Measurements from ENCODE around the gene VSTM1. TPM values are rescaled to one million over a fixed set of nuclear protein-coding genes. Genes with fewer than 3 reads are reported as not detected.

Gene VSTM1
- total RNA-seq, 1 experiment from 2014 or later: not detected

DNA sequence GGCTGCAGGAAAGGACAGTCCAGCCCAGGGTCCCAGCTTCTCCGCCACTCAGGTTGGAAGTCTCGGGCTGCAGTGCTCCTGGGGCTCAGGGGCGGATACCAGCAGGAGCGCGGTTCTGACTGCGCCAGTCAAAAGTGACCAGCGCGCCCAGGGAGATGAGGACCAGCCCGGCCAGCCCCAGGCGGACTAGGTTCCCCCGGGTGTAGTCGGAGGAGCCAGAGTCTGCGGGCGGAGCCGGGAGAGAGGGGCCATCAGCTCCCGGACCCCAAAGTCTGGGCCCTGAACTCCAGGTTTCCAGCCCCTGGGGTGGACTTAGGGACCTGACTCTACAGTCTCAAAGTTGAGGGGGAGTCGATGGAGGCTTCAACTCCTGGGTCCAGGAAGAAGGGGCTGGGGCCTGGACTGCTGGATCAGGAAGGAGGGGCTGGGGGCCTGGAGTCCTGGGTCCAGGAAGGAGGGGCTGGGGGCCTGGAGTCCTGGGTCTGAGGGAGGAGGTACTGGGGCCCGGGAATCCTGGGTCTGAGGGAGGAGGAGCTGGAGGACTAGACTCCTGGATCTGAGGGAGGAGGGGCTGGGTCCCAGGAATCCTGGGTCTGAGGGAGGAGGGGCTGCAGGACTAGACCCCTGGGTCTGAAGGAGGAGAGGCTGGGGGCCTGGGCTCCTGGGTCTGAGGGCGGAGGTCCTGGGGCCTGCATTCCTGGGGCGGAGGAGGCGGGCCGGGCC is 31.6 kb upstream of the VSTM1 start:
- Mint-ChIP-seq H3K27me3 (ENCODE audit: low read depth) (peaks cover 34% of the 10 kb centered on the region), H3K4me1 (peaks cover 5% of the 10 kb centered on the region), H3K9me3 (peaks cover 3% of the 10 kb centered on the region; the same call in 1 of the 2 replicates), H3K27ac (no peak overlapping the region), H3K36me3 (no peaks in the 10 kb centered on the region; the same call in 1 of the 2 replicates), H3K4me3 (peak overlapping the region; percentile 77)
- ChIA-PET POLR2A (interaction anchor here (0.6 to 1.3 kb wide), 3 partner anchors 78 to 153 kb away, joined by 3 read pairs; partner anchors contain the start of gene TMC4), CTCF (interaction anchor here (0.6 to 3.9 kb wide), 18 partner anchors 8 to 852 kb away, joined by 3 to 68 read pairs (median 3); partner anchors contain the start of genes CNOT3 and NLRP7)
- TF ChIP-seq ZNF263 (CRISPR knock-in tag; IDR thresholded peaks at IDR 0.05; ENCODE audit: low read depth) (peak; percentile 90), ESRRA (CRISPR knock-in tag; IDR thresholded peaks at IDR 0.05; ENCODE audit: borderline replicate concordance) (no peak)
- ATAC-seq (no peak), DNase-seq (ENCODE audit: low spot score) (no peak)

DNA sequence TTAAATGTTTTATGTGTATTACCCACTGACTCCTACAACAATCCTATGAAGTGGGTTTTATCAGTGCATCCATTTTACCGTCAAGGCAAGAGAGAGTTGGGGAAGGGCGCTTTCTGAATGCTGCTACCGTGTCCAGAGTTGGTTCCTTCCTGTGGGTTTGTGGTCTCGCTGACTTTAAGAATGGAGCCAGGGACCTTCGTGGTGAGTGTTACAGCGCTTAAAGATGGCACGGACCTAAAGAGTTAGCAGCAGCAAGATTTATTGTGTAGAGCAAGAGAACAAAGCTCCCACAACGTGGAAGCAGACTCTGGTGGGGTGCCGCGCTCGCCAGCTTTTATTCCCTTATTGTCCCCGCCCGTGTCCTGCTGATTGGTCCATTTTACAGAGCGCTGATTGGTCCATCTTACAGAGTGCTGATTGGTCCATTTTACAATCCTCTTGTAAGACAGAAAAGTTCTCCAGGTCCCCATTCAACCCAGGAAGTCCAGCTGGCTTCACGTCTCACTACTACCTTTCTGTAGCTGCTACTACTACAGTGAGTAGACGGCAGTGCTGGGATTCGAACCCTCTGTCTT is 30.8 kb upstream of the VSTM1 start:
- ChIA-PET POLR2A (interaction anchor here (1.3 kb wide), 1 partner anchor 152 kb away, joined by 3 read pairs; no protein-coding TSS in a partner anchor), CTCF (interaction anchor here (1.2 to 3.9 kb wide), 5 partner anchors 64 to 301 kb away, joined by 3 to 68 read pairs (median 7); no protein-coding TSS in a partner anchor)
- H3K4me1 Mint-ChIP-seq: peaks cover 6% of the 10 kb centered on the region
- no peak for DNase-seq (ENCODE audit: low spot score)
- peaks cover 34% of the 10 kb centered on the region for H3K27me3 Mint-ChIP-seq (ENCODE audit: low read depth)
- TF ChIP-seq CREB1 (CRISPR knock-in tag; IDR thresholded peaks at IDR 0.05) (no peak), NFYB (CRISPR knock-in tag; conservative IDR thresholded peaks at IDR 0.05; ENCODE audit: low read depth) (peak; percentile 66)
- no peak for ATAC-seq
- no peak overlapping the region for H3K27ac Mint-ChIP-seq
- H3K36me3 Mint-ChIP-seq: no peaks in the 10 kb centered on the region; the same call in 1 of the 2 replicates
- peak overlapping the region; percentile 77 for H3K4me3 Mint-ChIP-seq
- H3K9me3 Mint-ChIP-seq: peaks cover 3% of the 10 kb centered on the region; the same call in 1 of the 2 replicates

DNA sequence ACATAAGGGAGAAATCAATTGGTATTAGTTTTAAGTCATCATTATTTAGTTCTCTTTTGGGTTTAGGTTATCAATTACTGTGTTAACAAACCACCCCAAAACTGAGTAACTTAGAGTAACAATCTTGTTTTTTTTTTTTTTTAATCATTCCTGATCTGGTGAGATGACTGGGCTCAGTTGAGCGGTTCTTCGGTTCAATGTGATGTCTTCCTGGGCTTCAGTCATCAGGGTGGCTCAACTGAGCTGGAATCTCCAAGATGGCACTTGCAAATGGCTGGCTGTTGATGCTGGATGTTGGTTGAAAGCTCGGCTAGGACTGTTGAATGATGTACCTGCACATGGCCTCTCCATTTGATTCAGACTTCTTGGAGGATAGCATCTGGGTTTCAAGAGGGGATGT is 20.7 kb upstream of the VSTM1 start:
- Mint-ChIP-seq H3K36me3 (peaks cover 7% of the 10 kb centered on the region), H3K27ac (no peak overlapping the region), H3K9me3 (peaks cover 34% of the 10 kb centered on the region), H3K4me3 (no peak overlapping the region), H3K4me1 (peaks cover 7% of the 10 kb centered on the region), H3K27me3 (ENCODE audit: low read depth) (peaks cover 17% of the 10 kb centered on the region)
- ChIA-PET POLR2A (no interaction called here), CTCF (no interaction called here)
- DNase-seq (ENCODE audit: low spot score) (no peak), ATAC-seq (no peak)
- TF ChIP-seq ZNF219 (CRISPR knock-in tag; IDR thresholded peaks at IDR 0.05; ENCODE audit: borderline replicate concordance) (no peak), ZNF121 (CRISPR knock-in tag; IDR thresholded peaks at IDR 0.05) (no peak), ATF1 (CRISPR knock-in tag; IDR thresholded peaks at IDR 0.05) (no peak), MYBL2 (CRISPR knock-in tag; IDR thresholded peaks at IDR 0.05) (no peak), ZNF317 (CRISPR knock-in tag; IDR thresholded peaks at IDR 0.05; ENCODE audit: borderline replicate concordance, low read depth) (no peak), TP53 (CRISPR knock-in tag; IDR thresholded peaks at IDR 0.05) (no peak), CREM (CRISPR knock-in tag; IDR thresholded peaks at IDR 0.05) (no peak)
- TF ChIP-seq, protein P1, sequence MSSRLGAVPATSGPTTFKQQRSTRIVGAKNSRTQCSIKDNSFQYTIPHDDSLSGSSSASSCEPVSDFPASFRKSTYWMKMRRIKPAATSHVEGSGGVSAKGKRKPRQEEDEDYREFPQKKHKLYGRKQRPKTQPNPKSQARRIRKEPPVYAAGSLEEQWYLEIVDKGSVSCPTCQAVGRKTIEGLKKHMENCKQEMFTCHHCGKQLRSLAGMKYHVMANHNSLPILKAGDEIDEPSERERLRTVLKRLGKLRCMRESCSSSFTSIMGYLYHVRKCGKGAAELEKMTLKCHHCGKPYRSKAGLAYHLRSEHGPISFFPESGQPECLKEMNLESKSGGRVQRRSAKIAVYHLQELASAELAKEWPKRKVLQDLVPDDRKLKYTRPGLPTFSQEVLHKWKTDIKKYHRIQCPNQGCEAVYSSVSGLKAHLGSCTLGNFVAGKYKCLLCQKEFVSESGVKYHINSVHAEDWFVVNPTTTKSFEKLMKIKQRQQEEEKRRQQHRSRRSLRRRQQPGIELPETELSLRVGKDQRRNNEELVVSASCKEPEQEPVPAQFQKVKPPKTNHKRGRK (CRISPR knock-in tag; IDR thresholded peaks at IDR 0.05; ENCODE audit: borderline replicate concordance): no peak
- TF ChIP-seq, protein P2, sequence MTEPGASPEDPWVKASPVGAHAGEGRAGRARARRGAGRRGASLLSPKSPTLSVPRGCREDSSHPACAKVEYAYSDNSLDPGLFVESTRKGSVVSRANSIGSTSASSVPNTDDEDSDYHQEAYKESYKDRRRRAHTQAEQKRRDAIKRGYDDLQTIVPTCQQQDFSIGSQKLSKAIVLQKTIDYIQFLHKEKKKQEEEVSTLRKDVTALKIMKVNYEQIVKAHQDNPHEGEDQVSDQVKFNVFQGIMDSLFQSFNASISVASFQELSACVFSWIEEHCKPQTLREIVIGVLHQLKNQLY (CRISPR knock-in tag; IDR thresholded peaks at IDR 0.05): no peak
- TF ChIP-seq, protein P3, sequence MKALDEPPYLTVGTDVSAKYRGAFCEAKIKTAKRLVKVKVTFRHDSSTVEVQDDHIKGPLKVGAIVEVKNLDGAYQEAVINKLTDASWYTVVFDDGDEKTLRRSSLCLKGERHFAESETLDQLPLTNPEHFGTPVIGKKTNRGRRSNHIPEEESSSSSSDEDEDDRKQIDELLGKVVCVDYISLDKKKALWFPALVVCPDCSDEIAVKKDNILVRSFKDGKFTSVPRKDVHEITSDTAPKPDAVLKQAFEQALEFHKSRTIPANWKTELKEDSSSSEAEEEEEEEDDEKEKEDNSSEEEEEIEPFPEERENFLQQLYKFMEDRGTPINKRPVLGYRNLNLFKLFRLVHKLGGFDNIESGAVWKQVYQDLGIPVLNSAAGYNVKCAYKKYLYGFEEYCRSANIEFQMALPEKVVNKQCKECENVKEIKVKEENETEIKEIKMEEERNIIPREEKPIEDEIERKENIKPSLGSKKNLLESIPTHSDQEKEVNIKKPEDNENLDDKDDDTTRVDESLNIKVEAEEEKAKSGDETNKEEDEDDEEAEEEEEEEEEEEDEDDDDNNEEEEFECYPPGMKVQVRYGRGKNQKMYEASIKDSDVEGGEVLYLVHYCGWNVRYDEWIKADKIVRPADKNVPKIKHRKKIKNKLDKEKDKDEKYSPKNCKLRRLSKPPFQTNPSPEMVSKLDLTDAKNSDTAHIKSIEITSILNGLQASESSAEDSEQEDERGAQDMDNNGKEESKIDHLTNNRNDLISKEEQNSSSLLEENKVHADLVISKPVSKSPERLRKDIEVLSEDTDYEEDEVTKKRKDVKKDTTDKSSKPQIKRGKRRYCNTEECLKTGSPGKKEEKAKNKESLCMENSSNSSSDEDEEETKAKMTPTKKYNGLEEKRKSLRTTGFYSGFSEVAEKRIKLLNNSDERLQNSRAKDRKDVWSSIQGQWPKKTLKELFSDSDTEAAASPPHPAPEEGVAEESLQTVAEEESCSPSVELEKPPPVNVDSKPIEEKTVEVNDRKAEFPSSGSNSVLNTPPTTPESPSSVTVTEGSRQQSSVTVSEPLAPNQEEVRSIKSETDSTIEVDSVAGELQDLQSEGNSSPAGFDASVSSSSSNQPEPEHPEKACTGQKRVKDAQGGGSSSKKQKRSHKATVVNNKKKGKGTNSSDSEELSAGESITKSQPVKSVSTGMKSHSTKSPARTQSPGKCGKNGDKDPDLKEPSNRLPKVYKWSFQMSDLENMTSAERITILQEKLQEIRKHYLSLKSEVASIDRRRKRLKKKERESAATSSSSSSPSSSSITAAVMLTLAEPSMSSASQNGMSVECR (CRISPR knock-in tag; IDR thresholded peaks at IDR 0.05; ENCODE audit: borderline replicate concordance): no peak
- TF ChIP-seq, protein P4, sequence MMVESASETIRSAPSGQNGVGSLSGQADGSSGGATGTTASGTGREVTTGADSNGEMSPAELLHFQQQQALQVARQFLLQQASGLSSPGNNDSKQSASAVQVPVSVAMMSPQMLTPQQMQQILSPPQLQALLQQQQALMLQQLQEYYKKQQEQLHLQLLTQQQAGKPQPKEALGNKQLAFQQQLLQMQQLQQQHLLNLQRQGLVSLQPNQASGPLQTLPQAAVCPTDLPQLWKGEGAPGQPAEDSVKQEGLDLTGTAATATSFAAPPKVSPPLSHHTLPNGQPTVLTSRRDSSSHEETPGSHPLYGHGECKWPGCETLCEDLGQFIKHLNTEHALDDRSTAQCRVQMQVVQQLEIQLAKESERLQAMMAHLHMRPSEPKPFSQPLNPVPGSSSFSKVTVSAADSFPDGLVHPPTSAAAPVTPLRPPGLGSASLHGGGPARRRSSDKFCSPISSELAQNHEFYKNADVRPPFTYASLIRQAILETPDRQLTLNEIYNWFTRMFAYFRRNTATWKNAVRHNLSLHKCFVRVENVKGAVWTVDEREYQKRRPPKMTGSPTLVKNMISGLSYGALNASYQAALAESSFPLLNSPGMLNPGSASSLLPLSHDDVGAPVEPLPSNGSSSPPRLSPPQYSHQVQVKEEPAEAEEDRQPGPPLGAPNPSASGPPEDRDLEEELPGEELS (CRISPR knock-in tag; IDR thresholded peaks at IDR 0.05): no peak
- TF ChIP-seq, protein P5, sequence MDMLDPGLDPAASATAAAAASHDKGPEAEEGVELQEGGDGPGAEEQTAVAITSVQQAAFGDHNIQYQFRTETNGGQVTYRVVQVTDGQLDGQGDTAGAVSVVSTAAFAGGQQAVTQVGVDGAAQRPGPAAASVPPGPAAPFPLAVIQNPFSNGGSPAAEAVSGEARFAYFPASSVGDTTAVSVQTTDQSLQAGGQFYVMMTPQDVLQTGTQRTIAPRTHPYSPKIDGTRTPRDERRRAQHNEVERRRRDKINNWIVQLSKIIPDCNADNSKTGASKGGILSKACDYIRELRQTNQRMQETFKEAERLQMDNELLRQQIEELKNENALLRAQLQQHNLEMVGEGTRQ (CRISPR knock-in tag; IDR thresholded peaks at IDR 0.05): no peak
- TF ChIP-seq, protein P6, sequence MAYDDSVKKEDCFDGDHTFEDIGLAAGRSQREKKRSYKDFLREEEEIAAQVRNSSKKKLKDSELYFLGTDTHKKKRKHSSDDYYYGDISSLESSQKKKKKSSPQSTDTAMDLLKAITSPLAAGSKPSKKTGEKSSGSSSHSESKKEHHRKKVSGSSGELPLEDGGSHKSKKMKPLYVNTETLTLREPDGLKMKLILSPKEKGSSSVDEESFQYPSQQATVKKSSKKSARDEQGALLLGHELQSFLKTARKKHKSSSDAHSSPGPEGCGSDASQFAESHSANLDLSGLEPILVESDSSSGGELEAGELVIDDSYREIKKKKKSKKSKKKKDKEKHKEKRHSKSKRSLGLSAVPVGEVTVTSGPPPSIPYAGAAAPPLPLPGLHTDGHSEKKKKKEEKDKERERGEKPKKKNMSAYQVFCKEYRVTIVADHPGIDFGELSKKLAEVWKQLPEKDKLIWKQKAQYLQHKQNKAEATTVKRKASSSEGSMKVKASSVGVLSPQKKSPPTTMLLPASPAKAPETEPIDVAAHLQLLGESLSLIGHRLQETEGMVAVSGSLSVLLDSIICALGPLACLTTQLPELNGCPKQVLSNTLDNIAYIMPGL (CRISPR knock-in tag; IDR thresholded peaks at IDR 0.05): no peak
